LNCaP clone FGC (cell line): ENCODE data around the gene KCNJ11.

Experiments used
- DNase-seq: peaks from one replicate; pipeline ENCODE4 v3.0.0-alpha.2; 2011; ENCODE audit warnings: low read depth
- H3K4me3 ChIP-seq: 2 replicates; pipeline ENCODE4 v1.5.1; 2011; ENCODE audit warnings: mild to moderate bottlenecking, low read depth, low read length, control low read depth
- TF ChIP-seq, protein P1 (sequence below): IDR thresholded peaks from 2 replicates; pipeline ENCODE4 v1.5.1; 2012; ENCODE audit warnings: mild to moderate bottlenecking; ENCODE audit not compliant: control insufficient read depth, insufficient read depth; ENCODE audit errors: extremely low read depth

The KCNJ11 gene

GRCh38 chr11:17397311-17398002 lies 9.0 kb upstream of the KCNJ11 start:
- no peak for DNase-seq
- TF ChIP-seq, protein P1, sequence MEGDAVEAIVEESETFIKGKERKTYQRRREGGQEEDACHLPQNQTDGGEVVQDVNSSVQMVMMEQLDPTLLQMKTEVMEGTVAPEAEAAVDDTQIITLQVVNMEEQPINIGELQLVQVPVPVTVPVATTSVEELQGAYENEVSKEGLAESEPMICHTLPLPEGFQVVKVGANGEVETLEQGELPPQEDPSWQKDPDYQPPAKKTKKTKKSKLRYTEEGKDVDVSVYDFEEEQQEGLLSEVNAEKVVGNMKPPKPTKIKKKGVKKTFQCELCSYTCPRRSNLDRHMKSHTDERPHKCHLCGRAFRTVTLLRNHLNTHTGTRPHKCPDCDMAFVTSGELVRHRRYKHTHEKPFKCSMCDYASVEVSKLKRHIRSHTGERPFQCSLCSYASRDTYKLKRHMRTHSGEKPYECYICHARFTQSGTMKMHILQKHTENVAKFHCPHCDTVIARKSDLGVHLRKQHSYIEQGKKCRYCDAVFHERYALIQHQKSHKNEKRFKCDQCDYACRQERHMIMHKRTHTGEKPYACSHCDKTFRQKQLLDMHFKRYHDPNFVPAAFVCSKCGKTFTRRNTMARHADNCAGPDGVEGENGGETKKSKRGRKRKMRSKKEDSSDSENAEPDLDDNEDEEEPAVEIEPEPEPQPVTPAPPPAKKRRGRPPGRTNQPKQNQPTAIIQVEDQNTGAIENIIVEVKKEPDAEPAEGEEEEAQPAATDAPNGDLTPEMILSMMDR = no peak
- H3K4me3 ChIP-seq = no peak overlapping the region

DNA sequence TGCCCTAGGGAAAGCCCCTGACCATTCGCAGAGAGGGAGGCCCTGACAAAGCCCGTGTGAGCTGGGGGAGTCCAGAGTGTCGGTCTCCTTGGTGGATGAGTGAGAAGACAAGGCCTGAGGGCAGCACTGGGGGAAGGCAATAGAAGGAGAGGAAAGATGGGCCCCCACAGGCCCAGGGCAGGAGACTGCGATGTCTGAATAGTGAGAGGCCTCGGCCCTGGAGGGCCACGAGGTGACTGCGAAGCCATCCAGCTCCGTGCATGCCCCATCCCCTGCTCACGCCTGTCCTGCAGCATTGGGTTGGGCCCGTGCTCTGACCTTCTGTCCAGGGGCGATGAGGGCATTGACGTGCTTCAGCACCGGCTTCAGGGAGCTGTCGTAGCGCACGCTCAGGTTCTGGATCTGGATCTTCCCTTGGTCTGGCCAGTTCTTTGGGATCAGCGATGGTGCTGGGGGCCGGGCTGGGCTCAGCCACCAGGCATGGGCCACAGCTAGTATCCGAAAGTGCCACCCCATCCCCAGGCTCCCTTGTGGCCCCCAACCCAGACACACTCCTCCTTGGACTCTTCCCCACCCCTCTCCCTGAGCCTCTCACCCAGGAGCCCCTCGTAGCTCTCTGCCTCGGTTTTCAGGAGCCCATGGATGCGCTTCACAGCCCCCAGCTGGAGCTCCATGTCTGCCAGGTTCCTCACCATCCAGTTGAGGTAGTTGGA lies 8.3 kb upstream of the KCNJ11 start:
- DNase-seq = no peak
- H3K4me3 ChIP-seq = no peak overlapping the region
- TF ChIP-seq, protein P1 = no peak

DNA sequence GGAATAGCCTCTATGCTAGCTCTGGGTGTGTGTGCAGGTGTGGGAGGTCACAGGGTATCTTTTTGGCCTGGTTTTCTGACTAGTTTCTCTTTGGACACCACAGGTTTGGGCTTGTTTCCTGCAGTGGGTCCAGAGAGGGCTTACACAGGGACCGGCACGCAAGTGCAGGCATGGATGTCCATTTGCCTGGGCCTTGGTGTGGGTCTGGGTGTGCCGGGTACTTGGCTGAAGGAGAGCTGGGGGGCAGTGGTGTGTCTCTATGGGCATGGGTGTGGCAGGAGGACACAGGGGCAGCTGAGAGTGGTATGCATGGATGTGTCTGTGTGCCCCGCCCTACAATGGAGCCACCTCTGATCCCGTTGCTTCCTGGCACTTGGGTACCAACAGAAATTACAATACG lies 7.5 kb upstream of the KCNJ11 start:
- TF ChIP-seq, protein P1 = no peak
- DNase-seq = no peak
- H3K4me3 ChIP-seq = no peak overlapping the region

GRCh38 chr11:17395554-17395961 lies 7.1 kb upstream of the KCNJ11 start:
- H3K4me3 ChIP-seq = no peak overlapping the region
- TF ChIP-seq, protein P1 = no peak
- DNase-seq = no peak

- TF ChIP-seq, protein P1 = no peak
- DNase-seq = no peak
- no peak overlapping the region for H3K4me3 ChIP-seq
Measured at GRCh38 chr11:17394743-17395390, 6.4 kb upstream of the KCNJ11 start.

GRCh38 chr11:17393472-17393871 lies 5.0 kb upstream of the KCNJ11 start:
- H3K4me3 ChIP-seq = no peak overlapping the region
- TF ChIP-seq, protein P1 = no peak
- no peak for DNase-seq
